Neural cell (in vitro differentiated cells): ENCODE data around the gene DPP10.

ENCODE experiments used
- CTCF ChIP-seq: fragments of 450-650 bp; IDR thresholded peaks from 2 replicates; pipeline ENCODE4 v1.5.1; 2014; ENCODE audit warnings: antibody characterized with exemption, mild to moderate bottlenecking, moderate library complexity; ENCODE audit not compliant: poor library complexity, severe bottlenecking
- EP300 ChIP-seq: fragments of 450-650 bp; conservative IDR thresholded peaks from 2 replicates; pipeline ENCODE4 v1.6.1; 2014; ENCODE audit warnings: antibody characterized with exemption, mild to moderate bottlenecking, moderate library complexity; ENCODE audit not compliant: poor library complexity, severe bottlenecking
- EZH2 ChIP-seq: fragments of 200-600, 300-800 bp; shearing (Covaris generic), sonication (generic); IDR thresholded peaks from 2 replicates; pipeline ENCODE4 v1.6.1; 2014; ENCODE audit warnings: antibody characterized with exemption, low read length, borderline replicate concordance, mild to moderate bottlenecking; ENCODE audit not compliant: insufficient read depth, poor library complexity, severe bottlenecking
- POLR2AphosphoS5 ChIP-seq: IDR thresholded peaks from 2 replicates; pipeline ENCODE4 v1.6.1; 2012
- RAD21 ChIP-seq: fragments of 450-650 bp; conservative IDR thresholded peaks from 2 replicates; pipeline ENCODE4 v1.6.1; 2014; ENCODE audit warnings: antibody characterized with exemption, mild to moderate bottlenecking, moderate library complexity
- REST ChIP-seq: IDR thresholded peaks from 2 replicates; pipeline ENCODE4 v1.6.1; 2012; ENCODE audit warnings: borderline replicate concordance

GRCh38 chr2:114580691-114581090 lies 138.2 kb downstream of the DPP10 start:
- TF ChIP-seq CTCF (no peak), EP300 (no peak), EZH2 (no peak), REST (no peak), POLR2AphosphoS5 (no peak), RAD21 (no peak)
